Stomach (tissue), 4 donors: ENCODE results near the gene SAP25.

Experiments
- EP300 ChIP-seq: sonication (generic); formaldehyde crosslinking; IDR thresholded peaks from one replicate; pipeline ENCODE4 v1.6.1; 2017; ENCODE audit warnings: antibody characterized with exemption
- POLR2A ChIP-seq, 4 donors: fragments of 450-650 bp; IDR thresholded peaks; one replicate each; pipeline ENCODE4 v1.6.1; 2016; ENCODE audit warnings: antibody characterized with exemption in 4 of 4, control low read depth in 2 of 4, mild to moderate bottlenecking in 1 of 4, moderate library complexity in 1 of 4
- POLR2AphosphoS5 ChIP-seq, 3 donors: sonication (generic); formaldehyde crosslinking; IDR thresholded peaks; one replicate each; pipeline ENCODE4 v1.6.1; 2016; ENCODE audit warnings: antibody characterized with exemption in 3 of 3
- TF ChIP-seq, protein P1 (sequence below), 7 experiments: fragments of 450-650 bp in 4 of 7; fragments of 200-600 bp in 3 of 7; sonication (generic) in 3 of 7; IDR thresholded peaks; one replicate each; pipeline ENCODE4 v1.5.1; 2016 to 2019; ENCODE audit warnings: antibody characterized with exemption in 7 of 7, control low read depth in 2 of 7, mild to moderate bottlenecking in 1 of 7

DNA sequence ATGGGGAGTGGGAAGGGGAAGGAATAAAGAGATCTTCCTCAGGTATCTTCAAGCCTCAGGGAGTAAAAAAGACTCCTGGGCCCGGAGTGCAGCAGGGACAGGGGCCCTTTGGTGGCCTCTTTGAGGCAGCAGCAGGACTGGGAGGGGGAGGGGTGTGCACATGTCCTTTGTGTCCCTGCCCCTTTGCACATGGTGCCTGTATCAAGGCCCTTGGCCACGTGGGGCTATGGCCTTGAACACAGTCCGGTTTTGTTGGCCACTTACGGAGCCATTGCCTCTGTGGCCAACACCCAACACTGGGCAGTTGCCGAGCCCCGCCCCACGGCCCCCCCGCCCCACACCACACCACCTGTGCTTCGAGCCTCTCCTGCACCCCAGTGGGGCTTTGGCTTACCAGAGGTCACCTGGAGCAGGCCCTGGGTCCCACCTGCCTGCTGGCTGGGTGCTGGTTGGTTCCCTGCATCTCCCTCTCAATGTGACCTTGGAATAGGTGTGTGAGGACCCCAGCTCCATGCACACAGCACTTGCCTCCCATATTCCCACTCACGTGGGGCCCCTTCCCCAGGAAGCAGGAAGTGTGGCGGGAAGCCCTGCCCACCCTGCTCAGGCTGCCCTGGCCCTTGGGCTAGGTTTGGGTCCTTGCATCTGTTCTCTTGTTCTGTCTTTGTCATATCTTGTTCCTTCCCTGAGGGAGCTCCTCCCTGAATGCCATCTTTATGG is 5.4 kb downstream of the SAP25 start:
- TF ChIP-seq, protein P1, sequence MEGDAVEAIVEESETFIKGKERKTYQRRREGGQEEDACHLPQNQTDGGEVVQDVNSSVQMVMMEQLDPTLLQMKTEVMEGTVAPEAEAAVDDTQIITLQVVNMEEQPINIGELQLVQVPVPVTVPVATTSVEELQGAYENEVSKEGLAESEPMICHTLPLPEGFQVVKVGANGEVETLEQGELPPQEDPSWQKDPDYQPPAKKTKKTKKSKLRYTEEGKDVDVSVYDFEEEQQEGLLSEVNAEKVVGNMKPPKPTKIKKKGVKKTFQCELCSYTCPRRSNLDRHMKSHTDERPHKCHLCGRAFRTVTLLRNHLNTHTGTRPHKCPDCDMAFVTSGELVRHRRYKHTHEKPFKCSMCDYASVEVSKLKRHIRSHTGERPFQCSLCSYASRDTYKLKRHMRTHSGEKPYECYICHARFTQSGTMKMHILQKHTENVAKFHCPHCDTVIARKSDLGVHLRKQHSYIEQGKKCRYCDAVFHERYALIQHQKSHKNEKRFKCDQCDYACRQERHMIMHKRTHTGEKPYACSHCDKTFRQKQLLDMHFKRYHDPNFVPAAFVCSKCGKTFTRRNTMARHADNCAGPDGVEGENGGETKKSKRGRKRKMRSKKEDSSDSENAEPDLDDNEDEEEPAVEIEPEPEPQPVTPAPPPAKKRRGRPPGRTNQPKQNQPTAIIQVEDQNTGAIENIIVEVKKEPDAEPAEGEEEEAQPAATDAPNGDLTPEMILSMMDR (IDR thresholded peaks at IDR 0.05), result no peak
- no peak for TF ChIP-seq POLR2A (IDR thresholded peaks at IDR 0.05)
- no peak for TF ChIP-seq EP300
- TF ChIP-seq POLR2AphosphoS5 (IDR thresholded peaks at IDR 0.05), result no peak
